SK-N-SH (cell line): ENCODE data around the gene LRTM2. TPM values are rescaled to one million over a fixed set of nuclear protein-coding genes. Genes with fewer than 3 reads are reported as not detected.

ENCODE experiments used
- CTCF ChIA-PET: fragments of 300-600, 350-600 bp; formaldehyde crosslinking; extraction: SDS; loops from one replicate; lab custom pipeline; 2021; lab: Yijun Ruan, JAX
- POLR2A ChIA-PET: fragments of 350-600 bp; sonication (Branson Sonifier 250); formaldehyde crosslinking; extraction: SDS; loops from one replicate; lab custom pipeline; 2020; ENCODE audit warnings: antibody characterized with exemption, inconsistent platforms; lab: Yijun Ruan, JAX
- DNase-seq: peaks from one replicate; pipeline ENCODE4 v3.0.0; 2012
- H2AFZ ChIP-seq: fragments of 200-600 bp; sonication (generic); 2 replicates; pipeline ENCODE4 v1.8.1; 2016; ENCODE audit warnings: antibody characterized with exemption, mild to moderate bottlenecking, low read depth
- H3F3A ChIP-seq: fragments of 200-600 bp; sonication (generic); replicated peaks from 2 replicates; pipeline ENCODE3; 2016; ENCODE audit warnings: antibody characterized with exemption, mild to moderate bottlenecking; ENCODE audit not compliant: insufficient read depth
- H3K27ac ChIP-seq, 2 experiments: fragments of 200-500 bp in 1 of 2; fragments of 200-600 bp in 1 of 2; sonication (Bioruptor generic) in 1 of 2; sonication (generic), shearing (Covaris generic) in 1 of 2; 2 replicates each; pipeline versions ENCODE4 v1.5.1 to v1.6.1; 2014 to 2016; ENCODE audit warnings: low read depth in 2 of 2, inconsistent platforms in 1 of 2, low read length in 1 of 2, mild to moderate bottlenecking in 1 of 2, mixed read lengths in 1 of 2
- H3K27me3 ChIP-seq: fragments of 200-600 bp; sonication (generic), shearing (Covaris generic); 2 replicates; pipeline ENCODE4 v1.6.1; 2016; ENCODE audit warnings: mixed run types; ENCODE audit not compliant: insufficient read depth
- H3K36me3 ChIP-seq, 2 experiments: fragments of 200-500 bp in 1 of 2; fragments of 200-600 bp in 1 of 2; sonication (Bioruptor generic) in 1 of 2; sonication (generic) in 1 of 2; replicated peaks in 1 of 2; 2 replicates each; pipeline versions ENCODE3 to v1.5.1; 2014 to 2016; ENCODE audit warnings: low read length in 1 of 2, mild to moderate bottlenecking in 1 of 2; ENCODE audit not compliant: insufficient read depth in 2 of 2, control insufficient read depth in 1 of 2
- H3K4me1 ChIP-seq, 2 experiments: fragments of 200-500 bp in 1 of 2; fragments of 200-600 bp in 1 of 2; sonication (Bioruptor generic) in 1 of 2; sonication (generic), shearing (Covaris generic) in 1 of 2; 2 replicates each; pipeline versions ENCODE4 v1.5.1 to v1.6.1; 2014 to 2016; ENCODE audit warnings: low read depth in 1 of 2, low read length in 1 of 2, mixed run types in 1 of 2; ENCODE audit not compliant: insufficient read depth in 2 of 2, control insufficient read depth in 1 of 2
- H3K4me2 ChIP-seq: fragments of 200-600 bp; sonication (generic), shearing (Covaris generic); 2 replicates; pipeline ENCODE4 v1.6.1; 2017; ENCODE audit warnings: mixed run types
- H3K4me3 ChIP-seq, 2 experiments: fragments of 200-500 bp in 1 of 2; fragments of 200-600 bp in 1 of 2; sonication (Bioruptor generic) in 1 of 2; sonication (generic), shearing (Covaris generic) in 1 of 2; 2 replicates each; pipeline versions ENCODE4 v1.5.1 to v1.8.1; 2014 to 2016; ENCODE audit warnings: low read depth in 2 of 2, inconsistent platforms in 1 of 2, low read length in 1 of 2, mild to moderate bottlenecking in 1 of 2, mixed read lengths in 1 of 2, moderate library complexity in 1 of 2
- H3K79me2 ChIP-seq: fragments of 200-600 bp; sonication (generic); 2 replicates; pipeline ENCODE4 v1.8.1; 2017; ENCODE audit warnings: mild to moderate bottlenecking; ENCODE audit not compliant: insufficient read depth
- H3K9ac ChIP-seq: fragments of 200-600 bp; sonication (generic); 2 replicates; pipeline ENCODE4 v1.6.1; 2017; ENCODE audit warnings: mixed run types
- H3K9me2 ChIP-seq: fragments of 200-600 bp; sonication (generic); 2 replicates; pipeline ENCODE4 v1.6.1; 2017; ENCODE audit warnings: mixed run types
- H3K9me3 ChIP-seq: fragments of 200-600 bp; sonication (generic); 2 replicates; pipeline ENCODE4 v1.6.1; 2017; ENCODE audit warnings: mixed run types, mild to moderate bottlenecking, moderate library complexity
- H4K20me1 ChIP-seq: fragments of 200-600 bp; sonication (generic); 2 replicates; pipeline ENCODE4 v1.6.1; 2017; ENCODE audit warnings: mild to moderate bottlenecking, mixed run types; ENCODE audit not compliant: insufficient read depth
- CTCF ChIP-seq: fragments of 200-600 bp; sonication (generic); IDR thresholded peaks from 2 replicates; pipeline ENCODE4 v1.6.1; 2017; ENCODE audit warnings: antibody characterized with exemption, mild to moderate bottlenecking, moderate library complexity
- FOXM1 ChIP-seq: IDR thresholded peaks from 2 replicates; pipeline ENCODE4 v1.4.0; 2012; ENCODE audit warnings: low read depth, mild to moderate bottlenecking
- GABPA ChIP-seq: IDR thresholded peaks from 2 replicates; pipeline ENCODE4 v1.4.0; 2012; ENCODE audit warnings: low read depth, mild to moderate bottlenecking
- GATA2 ChIP-seq: sonication (generic); formaldehyde crosslinking; IDR thresholded peaks from 2 replicates; pipeline ENCODE4 v1.5.0; 2020; ENCODE audit warnings: mild to moderate bottlenecking, missing genetic modification reagents
- JUND ChIP-seq: IDR thresholded peaks from 2 replicates; pipeline ENCODE4 v1.4.0; 2012
- MXI1 ChIP-seq: IDR thresholded peaks from 2 replicates; pipeline ENCODE4 v1.6.1; 2012; ENCODE audit warnings: mild to moderate bottlenecking, low read depth, low read length, improper control_type of control experiment
- NRF1 ChIP-seq: IDR thresholded peaks from 2 replicates; pipeline ENCODE4 v1.6.1; 2012; ENCODE audit warnings: low read depth, mild to moderate bottlenecking, low read length
- POLR2AphosphoS5 ChIP-seq: IDR thresholded peaks from 2 replicates; pipeline ENCODE4 v1.6.1; 2012; ENCODE audit warnings: low read depth, low read length
- RAD21 ChIP-seq: IDR thresholded peaks from 2 replicates; pipeline ENCODE4 v1.6.1; 2012; ENCODE audit warnings: mild to moderate bottlenecking, low read length
- RCOR1 ChIP-seq: fragments of 150-350 bp; IDR thresholded peaks from 2 replicates; pipeline ENCODE4 v1.6.1; 2017; ENCODE audit warnings: antibody characterized with exemption, low read length
- SMC3 ChIP-seq: IDR thresholded peaks from 2 replicates; pipeline ENCODE4 v1.6.1; 2012; ENCODE audit warnings: low read depth, low read length, improper control_type of control experiment
- TEAD4 ChIP-seq: IDR thresholded peaks from 2 replicates; pipeline ENCODE4 v1.4.0; 2012; ENCODE audit warnings: mild to moderate bottlenecking, borderline replicate concordance; ENCODE audit not compliant: insufficient read depth
- ZBTB33 ChIP-seq: IDR thresholded peaks from 2 replicates; pipeline ENCODE4 v1.4.0; 2012; ENCODE audit warnings: low read depth, borderline replicate concordance
- whole genome bisulfite sequencing: methylation state at CpG from one replicate; pipeline ENCODE4 v1.1.6; 2017; ENCODE audit warnings: low lambda C conversion rate; 5-methylcytosine and 5-hydroxymethylcytosine counted together
- polyA plus RNA-seq, 3 experiments: library from polyadenylated mRNA; depleted of rRNA; stranded (reverse); fragments of >200 nt; gene quantifications; 2 replicates each; pipeline ENCODE4 v1.2.3, GENCODE V29; 2012
- TF ChIP-seq, protein P1 (sequence below): IDR thresholded peaks from 2 replicates; pipeline ENCODE4 v1.4.0; 2012; ENCODE audit warnings: low read depth

The LRTM2 gene
- polyA plus RNA-seq, 1 of the 3 experiments (the other 2 are of a cell fraction), result not detected

GRCh38 chr12:1800401-1801302 is 19.7 kb upstream of the LRTM2 start:
- H3K27ac ChIP-seq, result peak overlapping the region in 1 of 2 experiments; percentile 12; a peak in 1 of 4 replicates
- no peak overlapping the region for H3K4me2 ChIP-seq
- H3K9ac ChIP-seq, result no peak overlapping the region
- H3F3A ChIP-seq, result no peaks in the 10 kb centered on the region
- TF ChIP-seq RAD21 (peak; percentile 57), TEAD4 (no peak), SMC3 (peak; percentile 21; the same call in 1 of the 2 replicates), JUND (no peak), MXI1 (0 out of 2 replicates have a peak, but pooled peaks have one; percentile 11), POLR2AphosphoS5 (no peak)
- H3K9me2 ChIP-seq, result no peaks in the 10 kb centered on the region
- ChIA-PET CTCF (interaction anchor here (0.8 to 17.5 kb wide), 10 partner anchors 9 to 786 kb away, joined by 3 to 349 read pairs (median 4); partner anchors contain the start of gene LRTM2), POLR2A (no interaction called here)
- H3K36me3 ChIP-seq, result no peaks in the 10 kb centered on the region
- H3K9me3 ChIP-seq, result no peaks in the 10 kb centered on the region
- peak; percentile 68 for DNase-seq
- H3K4me3 ChIP-seq, result no peak overlapping the region
- no peaks in the 10 kb centered on the region for H3K79me2 ChIP-seq
- H4K20me1 ChIP-seq, result no peaks in the 10 kb centered on the region
- peaks cover 0 to 34% of the 10 kb centered on the region in 2 experiments; a peak in 1 of 4 replicates for H3K4me1 ChIP-seq
- H2AFZ ChIP-seq, result no peak overlapping the region
- H3K27me3 ChIP-seq, result no peaks in the 10 kb centered on the region
- 71% methylated on average over 4 of the region's 14 CpGs for WGBS

DNA sequence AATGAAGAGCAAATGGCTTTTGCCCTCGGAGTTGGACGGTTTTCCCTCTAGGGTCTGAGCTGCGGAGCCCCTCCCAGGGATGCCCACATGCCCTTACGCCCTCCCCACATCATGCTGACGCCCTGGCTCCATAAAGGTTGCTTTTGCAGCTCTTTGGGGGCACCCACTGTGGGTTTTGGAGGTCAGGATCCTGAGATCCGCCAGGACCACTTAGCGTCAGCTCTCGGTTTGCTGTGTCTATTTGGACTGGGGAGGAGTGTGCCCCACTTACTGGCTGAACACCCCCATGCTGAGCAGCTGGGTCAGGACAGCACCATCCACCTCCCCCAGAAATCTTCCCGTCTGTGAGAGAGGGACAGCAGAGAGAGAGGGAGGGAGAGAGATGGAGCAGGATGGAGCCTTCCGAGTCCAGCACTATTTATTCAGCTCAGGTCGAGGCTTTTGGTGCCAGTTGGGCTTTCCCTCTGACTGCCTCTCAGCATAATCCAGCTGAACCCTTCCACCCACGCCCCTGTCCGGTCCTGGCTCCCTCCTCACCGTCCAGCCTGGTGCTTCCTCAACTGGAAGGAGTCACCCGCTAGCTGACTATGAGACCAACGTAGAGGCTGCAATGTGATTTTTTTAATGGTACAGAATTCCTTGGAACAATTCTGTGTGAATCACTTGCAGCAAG is 18.9 kb upstream of the LRTM2 start:
- CTCF ChIA-PET, result interaction anchor here (0.8 to 17.5 kb wide), 7 partner anchors 10 to 167 kb away, joined by 3 to 349 read pairs (median 5); partner anchors contain the start of gene LRTM2
- no peak overlapping the region for H3K4me3 ChIP-seq
- H4K20me1 ChIP-seq, result no peaks in the 10 kb centered on the region
- no peaks in the 10 kb centered on the region for H3K27me3 ChIP-seq
- H3K27ac ChIP-seq, result no peak overlapping the region
- no peaks in the 10 kb centered on the region for H3K79me2 ChIP-seq
- no peak overlapping the region for H3K9ac ChIP-seq
- peaks cover 0 to 33% of the 10 kb centered on the region in 2 experiments; a peak in 1 of 4 replicates for H3K4me1 ChIP-seq
- H3K9me2 ChIP-seq, result no peaks in the 10 kb centered on the region
- DNase-seq, result peak; percentile 20
- TF ChIP-seq GATA2 (CRISPR knock-in tag) (no peak), CTCF (no peak), SMC3 (no peak), RCOR1 (no peak), FOXM1 (no peak), NRF1 (no peak), GABPA (no peak), ZBTB33 (no peak)
- TF ChIP-seq, protein P1, sequence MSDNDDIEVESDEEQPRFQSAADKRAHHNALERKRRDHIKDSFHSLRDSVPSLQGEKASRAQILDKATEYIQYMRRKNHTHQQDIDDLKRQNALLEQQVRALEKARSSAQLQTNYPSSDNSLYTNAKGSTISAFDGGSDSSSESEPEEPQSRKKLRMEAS, result no peak
- TF ChIP-seq, all 33 proteins: peak for 0
- H3F3A ChIP-seq, result no peaks in the 10 kb centered on the region
- WGBS, result 71% methylated on average over 11 of the region's 16 CpGs
- H3K9me3 ChIP-seq, result no peaks in the 10 kb centered on the region
- POLR2A ChIA-PET, result interaction anchor here (0.8 kb wide), 1 partner anchor 123 kb away, joined by 3 read pairs; no protein-coding TSS in a partner anchor
- no peaks in the 10 kb centered on the region for H3K36me3 ChIP-seq
- no peak overlapping the region for H3K4me2 ChIP-seq
- H2AFZ ChIP-seq, result no peak overlapping the region
